Activated T-helper 1 cell treated with anti-CD3 and anti-CD28 coated beads, Interleukin-2, amount 50 U/mL, for 16 hours (primary cell): ENCODE data around the gene TMEM266.

Experiments
- DNase-seq, 2 donors: peaks; one replicate each; pipeline ENCODE4 v3.0.0-alpha.2; 2020; ENCODE audit warnings: low read depth in 1 of 2, low spot score in 1 of 2

The TMEM266 gene

GRCh38 chr15:76160426-76161152, 100.8 kb downstream of the TMEM266 start:
- no peak for DNase-seq

DNA sequence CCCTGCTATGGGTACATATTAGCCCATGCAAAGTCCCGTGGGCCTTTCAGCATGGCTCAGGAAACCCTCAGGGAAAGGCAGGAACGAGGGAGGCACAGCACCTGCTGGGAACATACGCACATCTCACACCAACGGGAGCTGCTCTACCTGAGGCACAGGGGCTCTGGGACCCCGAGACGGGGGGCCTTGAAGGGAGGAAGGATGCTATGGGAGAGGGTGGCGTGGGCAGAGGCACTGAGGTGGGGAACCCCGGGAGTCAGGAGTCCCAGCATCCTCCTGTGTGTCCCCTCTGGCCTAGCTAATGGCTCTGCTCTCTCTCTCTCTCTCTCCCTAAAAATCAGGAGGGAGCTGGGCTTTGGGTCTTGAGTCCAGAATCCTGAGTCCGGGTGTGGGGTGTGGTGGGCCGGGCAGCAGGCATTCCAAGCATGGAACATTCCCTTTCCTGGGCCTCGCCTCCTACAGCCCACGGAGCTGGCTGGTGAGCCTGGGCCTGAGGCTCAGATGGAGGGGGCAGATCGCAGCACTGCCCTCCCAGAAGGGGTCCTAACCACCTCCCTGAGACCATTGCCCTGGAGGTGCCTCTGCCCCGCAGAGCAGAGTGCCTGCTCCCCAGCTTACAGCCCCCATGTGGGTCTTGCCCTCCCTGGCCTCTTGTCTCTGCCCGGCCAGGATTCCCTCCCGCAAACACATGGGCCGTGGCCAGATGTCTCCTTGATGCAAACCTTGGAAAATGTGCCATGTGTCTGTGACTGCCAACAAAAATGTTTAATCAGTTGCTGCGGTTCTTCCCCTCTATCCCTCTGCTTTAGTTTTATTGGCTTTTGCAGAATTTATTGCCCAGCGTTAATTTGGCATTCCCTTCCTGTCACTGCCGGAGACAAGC, 101.6 kb downstream of the TMEM266 start:
- no peak for DNase-seq

DNA sequence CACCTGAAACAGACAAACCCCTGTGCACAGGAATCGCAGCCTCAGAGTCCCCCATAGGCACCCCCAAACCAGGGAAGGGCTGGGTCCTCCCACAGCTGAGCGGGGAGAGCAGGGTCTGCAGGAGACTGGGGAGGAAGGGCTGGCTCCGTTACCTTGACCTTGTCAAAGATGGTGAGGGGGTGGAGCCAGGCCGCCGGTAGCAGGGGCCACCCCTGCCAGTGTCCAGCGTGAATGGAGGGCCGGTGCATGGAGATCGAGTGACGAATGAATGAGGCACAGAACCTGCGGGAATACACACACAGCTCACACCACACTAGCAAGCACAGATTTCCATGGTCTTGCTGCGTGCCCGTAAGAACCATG, 102.2 kb downstream of the TMEM266 start:
- no peak for DNase-seq

DNA sequence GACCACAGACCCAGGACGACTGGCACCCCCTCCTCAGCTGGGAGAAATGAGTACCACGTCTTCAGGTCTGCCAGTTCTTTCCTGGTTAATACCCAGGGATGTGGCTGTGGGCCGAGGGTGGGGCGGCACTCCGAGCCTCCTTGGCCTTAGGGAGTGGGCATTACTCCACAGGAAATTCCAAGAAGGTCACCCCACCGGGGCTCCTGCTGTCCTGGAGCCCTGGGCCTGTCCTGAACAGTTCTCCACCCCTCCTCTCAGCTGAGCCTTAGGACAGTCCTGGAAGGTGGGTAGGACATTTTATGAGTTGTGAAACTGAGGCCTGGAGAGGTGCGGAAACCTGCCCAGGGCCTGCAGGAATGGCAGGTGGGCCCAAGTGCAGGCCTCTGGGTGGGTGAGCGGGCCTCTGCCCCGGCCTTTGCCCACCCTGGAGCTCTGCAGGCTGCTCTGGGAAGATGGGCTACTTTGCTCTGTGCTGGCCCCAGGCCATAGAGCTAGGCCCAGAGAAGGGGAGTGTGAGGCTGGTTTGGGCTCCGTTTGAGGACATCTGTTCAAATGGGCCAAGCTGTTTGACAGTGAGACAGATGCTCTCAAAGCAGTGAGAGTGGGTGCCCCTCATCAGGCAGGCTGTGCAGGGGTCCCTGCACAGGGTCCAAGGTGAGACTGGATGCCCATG, 103.1 kb downstream of the TMEM266 start:
- DNase-seq: no peak

GRCh38 chr15:76163457-76164295, 103.9 kb downstream of the TMEM266 start:
- no peak for DNase-seq

DNA sequence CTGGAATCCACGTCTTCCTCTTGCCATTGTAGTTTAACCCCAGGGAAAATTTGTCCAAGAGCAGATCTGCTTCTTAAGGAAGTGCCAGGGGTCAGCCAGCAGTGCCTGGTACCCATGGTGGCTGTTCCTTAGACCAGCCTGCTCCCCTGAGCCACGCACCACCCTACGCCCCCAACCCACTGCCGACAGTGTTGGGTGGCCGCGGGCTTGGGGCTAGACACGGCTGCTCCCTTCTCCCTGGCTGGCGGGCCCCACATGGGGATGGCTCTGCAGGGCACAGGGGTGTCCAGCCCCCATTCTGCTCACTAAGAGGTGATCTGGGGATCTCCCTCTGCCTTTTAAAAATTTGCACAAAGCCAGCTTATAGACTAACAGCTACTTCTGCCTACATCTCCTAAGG, 104.8 kb downstream of the TMEM266 start:
- DNase-seq: no peak

DNA sequence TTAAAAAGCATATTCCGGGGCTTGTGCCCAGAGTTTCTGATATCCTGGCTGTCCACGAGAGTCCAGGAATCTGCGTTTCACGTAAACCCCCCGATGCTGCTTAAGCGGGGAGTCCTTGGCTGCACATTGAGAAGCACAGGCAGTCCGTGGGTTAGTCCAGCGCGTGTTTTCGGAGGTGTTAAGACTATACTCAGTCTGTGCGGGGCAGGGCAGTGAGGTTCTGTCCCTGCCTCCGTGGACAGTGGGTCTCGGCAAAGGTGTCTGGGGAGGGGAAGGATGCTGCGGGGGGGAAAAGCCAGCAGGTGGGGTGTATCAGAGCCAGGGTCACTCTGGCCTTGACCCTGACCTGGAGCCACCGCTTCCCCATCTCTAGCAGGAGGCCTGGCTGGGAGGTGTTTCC, 106.2 kb downstream of the TMEM266 start:
- no peak for DNase-seq

- DNase-seq: no peak
Observed at GRCh38 chr15:76168237-76168984, 108.6 kb downstream of the TMEM266 start.

GRCh38 chr15:76169018-76169417, 109.2 kb downstream of the TMEM266 start:
- DNase-seq: no peak

DNA sequence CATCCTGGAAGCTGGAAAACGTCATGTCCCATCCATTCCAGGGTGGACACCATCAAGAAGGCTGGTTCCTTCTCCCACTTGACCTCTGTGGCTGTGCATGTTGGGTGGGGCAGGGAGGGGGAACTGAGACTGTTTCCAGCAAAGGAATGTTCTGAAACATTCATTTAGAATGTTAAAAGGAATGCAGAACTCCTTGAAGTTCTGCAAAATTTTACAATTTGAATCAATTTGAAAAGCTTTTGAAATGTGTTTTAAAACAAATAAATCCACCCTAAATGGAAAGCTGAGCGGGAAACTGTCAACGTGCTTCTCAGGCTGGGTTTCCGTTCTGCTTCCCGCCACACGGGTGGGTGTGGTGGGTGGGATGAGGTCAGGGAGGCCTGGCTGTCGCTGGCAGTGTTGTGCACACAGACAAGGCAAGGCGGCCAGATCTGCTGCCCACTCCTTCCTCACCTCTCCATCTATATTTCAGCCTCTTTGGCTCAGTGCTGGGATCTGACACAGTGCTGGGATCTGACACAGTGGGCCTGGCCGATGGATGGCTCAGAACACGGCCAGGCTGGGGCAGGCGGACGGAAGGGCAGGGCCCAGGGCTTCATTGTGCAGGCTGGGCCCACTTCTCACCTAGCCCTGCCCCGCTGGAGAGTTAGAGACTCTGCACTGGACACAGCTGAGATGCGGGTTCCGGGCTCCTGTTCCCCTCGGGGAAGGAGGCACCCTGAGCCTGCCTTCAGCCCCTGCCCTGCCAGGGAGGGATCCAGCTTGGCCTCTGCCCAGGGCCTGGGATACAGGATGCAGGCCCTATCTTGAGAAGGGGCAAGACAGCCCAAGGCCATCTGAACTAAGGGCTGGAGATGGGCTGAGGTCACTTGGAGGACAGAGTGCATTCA, 110.4 kb downstream of the TMEM266 start:
- DNase-seq: no peak

GRCh38 chr15:76172782-76173181, 113.0 kb downstream of the TMEM266 start:
- DNase-seq: no peak

DNA sequence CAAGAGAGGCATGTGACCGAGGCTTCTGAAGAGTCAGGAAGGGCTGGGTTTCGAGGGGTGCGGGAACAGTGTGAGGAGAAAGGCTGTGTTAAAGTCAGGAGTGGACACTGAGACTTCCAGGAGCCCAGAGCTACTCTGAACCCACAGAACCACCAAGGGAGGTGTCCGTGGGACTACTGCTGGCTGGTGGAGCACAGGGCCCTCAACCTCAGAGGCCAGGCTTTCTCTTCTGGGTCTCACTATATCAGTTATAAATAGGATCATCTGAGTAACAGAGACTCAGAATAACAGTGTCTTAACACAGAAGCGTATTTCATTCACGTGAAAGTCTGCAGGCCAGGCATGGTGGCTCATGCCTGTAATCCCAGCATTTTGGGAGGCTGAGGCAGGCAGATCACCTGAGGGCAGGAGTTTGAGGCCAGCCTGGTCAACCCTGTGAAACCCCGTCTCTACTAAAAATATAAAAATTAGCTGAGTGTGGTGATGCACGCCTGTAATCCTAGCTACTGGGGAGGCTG, 113.6 kb downstream of the TMEM266 start:
- DNase-seq: no peak

DNA sequence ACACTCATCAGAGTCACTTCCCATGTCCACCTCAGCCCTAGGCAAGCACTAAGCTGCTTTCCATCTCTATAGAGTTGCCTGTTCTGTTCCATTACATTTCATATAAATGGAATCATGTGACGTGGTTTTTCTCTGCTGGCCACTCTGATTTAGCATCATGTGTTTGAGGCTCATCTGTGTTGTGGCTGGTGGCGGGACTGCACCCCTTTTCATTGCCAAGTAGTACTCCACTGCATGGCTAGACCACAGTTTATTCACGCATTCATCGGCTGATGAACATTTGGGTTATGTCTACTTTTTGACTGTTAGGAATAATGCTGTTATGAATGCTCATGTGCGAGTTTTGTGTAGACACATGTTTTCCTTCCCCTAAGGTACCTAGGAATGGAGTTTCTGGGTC, 114.9 kb downstream of the TMEM266 start:
- DNase-seq: no peak

DNA sequence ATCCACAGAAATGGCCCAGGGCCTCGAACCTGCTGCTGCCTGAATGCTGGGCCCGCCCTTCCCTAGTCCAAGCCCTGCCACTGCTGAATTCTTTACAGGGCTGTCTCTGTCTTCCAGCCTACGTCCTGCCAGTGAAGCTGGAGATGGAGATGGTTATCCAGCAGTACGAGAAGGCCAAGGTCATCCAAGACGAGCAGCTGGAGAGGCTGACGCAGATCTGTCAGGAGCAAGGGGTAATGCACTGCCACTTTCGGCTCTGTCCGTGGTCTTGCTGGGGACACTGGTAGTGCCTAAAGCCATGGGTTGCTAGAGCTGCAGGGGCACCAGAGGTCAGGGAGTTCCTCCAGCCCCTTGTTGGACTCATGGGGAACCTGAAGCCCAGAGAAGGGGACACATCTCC, 115.7 kb downstream of the TMEM266 start:
- DNase-seq: no peak

GRCh38 chr15:76176059-76176458, 116.3 kb downstream of the TMEM266 start:
- no peak for DNase-seq

DNA sequence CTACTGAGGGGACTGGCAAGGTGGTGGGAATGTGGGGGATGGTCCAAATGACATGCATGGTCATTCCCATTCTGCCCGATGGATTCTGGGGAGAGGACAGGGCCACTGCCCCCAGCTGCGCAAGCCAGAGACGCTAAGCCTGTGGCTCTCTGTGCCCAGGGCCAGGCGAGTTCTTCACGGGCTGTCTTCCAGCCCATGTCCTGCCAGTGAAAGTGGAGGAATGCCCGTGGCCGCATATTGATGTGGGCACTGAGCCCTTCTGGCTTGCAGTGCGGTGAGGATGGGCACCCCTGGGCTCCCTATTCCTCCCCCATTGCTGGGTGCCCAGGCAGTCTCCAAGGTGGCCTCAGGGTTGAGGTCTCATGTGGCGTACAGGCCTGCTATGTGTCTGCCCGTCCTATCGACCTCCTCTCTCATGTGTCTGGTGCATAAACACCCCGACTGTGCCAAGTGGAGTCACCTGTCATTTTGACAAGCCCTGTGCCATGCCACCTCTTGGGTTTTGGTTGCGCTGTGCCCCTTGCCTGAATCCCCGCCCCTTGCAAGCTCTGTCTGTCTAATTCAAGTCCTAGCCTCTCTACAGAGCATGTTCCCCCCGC, 116.8 kb downstream of the TMEM266 start:
- DNase-seq: no peak

DNA sequence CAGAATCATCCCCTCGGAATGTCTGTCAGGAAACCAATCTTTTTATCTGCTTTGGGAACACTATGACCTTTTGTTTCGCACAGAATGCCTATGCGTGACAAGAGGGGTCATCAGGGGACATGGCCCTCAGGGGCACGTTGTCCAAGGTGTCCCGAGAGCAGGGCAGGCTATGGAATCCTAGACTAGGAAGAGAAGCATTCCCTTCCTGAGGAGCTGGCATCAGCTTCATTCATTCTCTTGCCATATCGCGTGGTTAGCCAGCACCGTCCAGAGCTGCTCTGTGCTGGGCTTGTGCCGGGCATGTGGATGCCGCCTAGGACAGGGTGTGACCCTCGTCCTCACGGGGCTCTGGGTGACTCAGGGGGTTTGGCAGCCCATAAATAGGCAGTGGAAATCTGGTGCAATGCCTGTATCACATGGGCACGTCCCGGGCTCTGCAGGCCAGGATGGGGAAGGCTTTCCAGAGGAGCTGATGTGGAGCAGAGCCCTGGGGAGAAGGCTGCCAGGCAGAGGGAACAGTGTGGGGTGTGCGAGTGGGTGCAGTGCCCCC, 117.8 kb downstream of the TMEM266 start:
- no peak for DNase-seq

- DNase-seq: no peak
Observed at GRCh38 chr15:76178296-76179000, 118.7 kb downstream of the TMEM266 start.
